ENCODE measurements around the gene ZNHIT2.
"Not testable (repeated sequence)": the region's sequence is repeated elsewhere in the genome, so short reads cannot be mapped to it uniquely, and the experiment has no call there.

ZNHIT2 gene
- 9.3 to 10.8 reads per million in 2 donors for total RNA-seq

GRCh38 chr11:65117206-65118096 is at the start of gene ZNHIT2:
TSS of gene ZNHIT2 (minus strand) at chr11:65117701. CDS start at chr11:65117653, 48 bp downstream.
- DNase-seq: peak; percentile 89

GRCh38 chr11:65166893-65167292 is 49.4 kb upstream of the ZNHIT2 start:
- no peak for DNase-seq

GRCh38 chr11:65165410-65166317 is 48.2 kb upstream of the ZNHIT2 start:
- DNase-seq: no peak

- no peak for DNase-seq
Observed at GRCh38 chr11:65163684-65164083, 46.2 kb upstream of the ZNHIT2 start.

DNA sequence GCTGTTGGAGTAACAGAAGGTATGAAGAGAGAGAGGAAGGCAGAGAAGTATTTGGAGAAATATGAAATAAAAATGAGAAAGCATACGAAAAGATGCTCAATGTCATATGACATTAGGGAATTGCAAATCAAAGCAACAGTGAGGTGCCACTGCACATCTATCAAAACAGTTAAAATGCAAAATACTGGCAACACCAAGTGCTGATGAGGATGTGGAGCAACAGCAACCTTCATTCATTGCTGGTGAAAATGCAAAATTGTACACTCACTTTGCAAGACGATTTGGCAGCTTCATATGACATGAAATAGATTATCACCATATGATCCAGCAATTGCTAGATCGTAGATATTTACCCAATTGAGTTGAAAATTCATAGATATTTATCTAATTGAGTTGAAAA is 43.1 kb upstream of the ZNHIT2 start:
- no peak for DNase-seq

- no peak for DNase-seq
Observed at GRCh38 chr11:65159012-65159411, 41.5 kb upstream of the ZNHIT2 start.

- no peak for DNase-seq
Observed at GRCh38 chr11:65157336-65157735, 39.8 kb upstream of the ZNHIT2 start.

GRCh38 chr11:65156926-65157325 is 39.4 kb upstream of the ZNHIT2 start:
- DNase-seq: no peak

GRCh38 chr11:65156256-65156655 is 38.8 kb upstream of the ZNHIT2 start:
- no peak for DNase-seq

- DNase-seq: no peak
Observed at GRCh38 chr11:65152122-65152521, 34.6 kb upstream of the ZNHIT2 start.

- DNase-seq: no peak
Observed at GRCh38 chr11:65151331-65151899, 33.9 kb upstream of the ZNHIT2 start.

GRCh38 chr11:65150509-65151299 is 33.2 kb upstream of the ZNHIT2 start:
- DNase-seq: no peak

DNA sequence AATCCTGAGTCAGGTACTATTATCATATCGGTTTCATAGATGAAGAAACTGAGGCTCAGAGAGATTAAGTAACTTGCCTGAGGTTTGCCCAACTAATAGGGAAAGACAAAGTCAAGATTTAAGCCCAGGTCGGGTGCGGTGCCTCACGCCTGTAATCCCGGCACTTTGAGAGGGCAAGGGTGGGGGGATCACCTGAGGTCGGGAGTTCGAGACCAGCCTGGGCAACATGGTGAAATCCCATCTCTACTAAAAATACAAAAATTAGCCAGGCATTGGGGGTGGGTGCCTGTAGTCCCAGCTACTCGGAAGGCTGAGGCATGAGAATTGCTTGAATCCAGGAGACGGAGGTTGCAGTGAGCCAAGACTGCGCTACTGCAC is 32.6 kb upstream of the ZNHIT2 start:
- not testable (repeated sequence) for DNase-seq

DNA sequence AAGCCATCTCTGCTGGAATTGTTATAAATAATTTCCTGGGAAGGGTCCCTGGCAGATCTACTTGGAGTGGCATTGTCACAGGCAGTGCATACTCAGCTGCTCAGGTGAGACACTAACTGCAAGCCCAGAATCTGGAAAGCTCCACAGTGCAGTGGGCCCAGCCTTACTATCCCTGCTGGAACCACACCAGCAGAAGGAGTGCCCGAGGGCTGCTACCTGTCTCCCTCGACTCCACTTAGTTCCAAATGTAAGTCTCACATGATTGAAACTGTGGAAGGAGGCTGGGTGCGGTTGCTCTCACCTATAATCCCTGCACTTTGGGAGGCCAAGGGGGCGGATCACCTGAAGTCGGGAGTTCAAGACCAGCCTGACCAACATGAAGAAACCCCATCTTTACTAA is 31.2 kb upstream of the ZNHIT2 start:
- no peak for DNase-seq

DNA sequence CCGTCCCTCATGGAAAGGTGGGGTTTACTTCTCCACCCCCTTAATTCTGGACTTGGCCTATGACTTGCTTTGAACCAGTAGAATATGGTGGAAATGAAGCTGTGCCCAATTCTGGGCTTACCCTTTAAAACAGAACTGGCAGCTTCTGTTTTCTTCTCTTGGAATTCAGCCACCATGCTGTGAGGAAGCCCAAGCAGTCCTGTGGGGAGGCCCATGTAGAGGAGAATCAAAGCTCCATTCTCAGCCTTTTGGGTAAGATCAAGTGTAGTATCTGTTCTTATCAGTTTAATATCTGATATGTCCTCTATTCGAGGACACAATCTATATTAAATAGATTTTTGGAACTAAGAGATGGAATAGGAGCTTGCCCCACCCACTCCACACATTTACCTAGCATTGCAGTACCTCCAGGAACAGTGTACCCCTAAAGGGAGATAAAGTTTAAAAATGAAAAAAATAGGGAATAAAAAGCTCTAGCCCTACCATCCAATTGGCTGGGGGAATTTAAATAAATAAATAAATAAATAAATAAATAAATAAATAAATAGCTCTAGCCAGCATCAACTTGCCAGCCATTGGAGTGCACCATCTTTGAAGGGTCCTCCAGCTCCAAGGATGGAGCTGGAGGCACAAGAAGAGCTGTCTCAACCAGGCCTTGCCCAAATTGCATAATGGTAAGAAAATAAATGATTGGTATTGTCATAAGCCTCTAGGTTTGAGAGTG is 30.0 kb upstream of the ZNHIT2 start:
- DNase-seq: no peak

DNA sequence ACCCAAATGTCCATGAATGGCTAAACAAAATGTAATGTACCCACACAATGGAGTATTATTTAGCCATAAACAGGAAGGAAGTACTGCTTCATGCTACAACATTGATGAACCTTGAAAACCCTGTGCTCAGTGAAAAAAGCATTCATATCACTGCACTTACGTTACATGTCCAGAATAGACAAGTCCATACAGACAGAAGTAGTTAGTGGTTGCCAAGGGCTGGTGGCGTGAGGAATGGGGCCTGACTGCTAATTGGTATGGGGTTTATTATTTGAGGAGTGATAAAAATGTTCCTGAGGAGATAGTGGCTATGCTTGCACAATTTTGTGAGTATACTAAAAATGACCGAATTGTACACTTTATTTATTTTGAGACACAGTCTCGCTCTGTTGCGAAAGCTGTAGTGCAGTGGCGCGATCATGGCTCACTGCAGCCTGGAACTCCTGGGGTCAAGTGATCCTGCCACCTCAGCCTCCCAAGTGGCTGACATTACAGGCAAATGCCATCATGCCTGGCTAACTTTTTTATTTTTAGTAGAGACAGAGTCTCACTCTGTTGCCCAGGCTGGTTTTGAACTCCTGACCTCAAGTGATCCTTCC is 24.5 kb upstream of the ZNHIT2 start:
- DNase-seq: no peak

GRCh38 chr11:65136515-65137096 is 19.1 kb upstream of the ZNHIT2 start:
- DNase-seq: no peak

GRCh38 chr11:65135633-65136145 is 18.2 kb upstream of the ZNHIT2 start:
- no peak for DNase-seq

DNA sequence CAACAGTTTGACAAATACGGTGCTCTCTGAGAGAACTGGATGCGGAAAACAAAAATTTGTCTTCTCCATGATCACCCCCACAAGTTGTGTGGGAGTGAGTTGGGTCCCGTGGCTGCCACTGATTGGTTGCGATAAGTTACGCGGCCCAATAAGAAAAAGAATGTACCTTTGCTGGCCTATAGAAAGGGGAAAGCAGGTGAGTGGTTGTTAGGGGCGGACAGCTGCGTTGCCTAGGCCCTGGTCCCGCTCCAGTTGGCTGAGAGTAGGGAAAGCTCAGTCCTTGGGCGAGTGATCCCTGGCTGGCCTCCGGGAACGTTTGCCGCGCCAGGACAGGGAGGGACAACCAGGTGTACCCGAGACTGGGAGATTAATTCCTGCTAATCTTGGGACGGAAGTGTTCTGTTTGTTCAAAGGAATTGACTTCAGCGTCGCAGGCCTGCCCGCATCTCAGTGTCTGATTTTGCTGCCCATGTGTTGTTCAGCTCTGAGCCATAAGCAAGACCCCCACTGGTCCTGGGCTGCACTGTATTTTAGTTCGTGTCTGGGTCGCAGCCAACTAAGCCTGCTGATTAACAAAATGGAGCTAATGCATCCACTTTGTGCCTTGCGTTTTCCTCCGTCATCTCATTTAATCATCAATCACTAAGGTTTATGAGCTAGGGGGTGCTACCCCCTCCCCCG is 17.6 kb upstream of the ZNHIT2 start:
- peak; percentile 37 for DNase-seq

Measured in activated gamma-delta T cell (primary cell).